ENCODE measurements around the gene PNLIP.

PNLIP gene

DNA sequence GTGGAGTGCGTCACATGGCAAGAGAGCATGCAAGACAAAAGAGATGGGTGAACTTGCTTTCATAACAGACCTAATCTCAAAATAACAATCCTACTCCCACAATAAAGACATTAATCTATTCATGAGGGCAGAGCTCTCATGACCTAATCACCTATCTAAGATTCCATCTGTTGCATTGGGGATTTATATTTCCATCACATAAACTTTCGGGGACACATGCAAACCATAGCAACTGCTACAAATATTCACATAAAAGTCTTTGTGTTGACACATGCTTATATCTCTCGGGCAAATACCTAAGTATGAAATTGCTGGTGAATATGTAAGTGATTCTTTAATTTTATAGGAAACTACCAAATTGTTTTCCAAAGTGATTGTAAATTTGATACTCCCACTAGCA lies 29.1 kb downstream of the PNLIP start:
- no peak for DNase-seq (ENCODE audit: low read depth in 2 of 2)

DNA sequence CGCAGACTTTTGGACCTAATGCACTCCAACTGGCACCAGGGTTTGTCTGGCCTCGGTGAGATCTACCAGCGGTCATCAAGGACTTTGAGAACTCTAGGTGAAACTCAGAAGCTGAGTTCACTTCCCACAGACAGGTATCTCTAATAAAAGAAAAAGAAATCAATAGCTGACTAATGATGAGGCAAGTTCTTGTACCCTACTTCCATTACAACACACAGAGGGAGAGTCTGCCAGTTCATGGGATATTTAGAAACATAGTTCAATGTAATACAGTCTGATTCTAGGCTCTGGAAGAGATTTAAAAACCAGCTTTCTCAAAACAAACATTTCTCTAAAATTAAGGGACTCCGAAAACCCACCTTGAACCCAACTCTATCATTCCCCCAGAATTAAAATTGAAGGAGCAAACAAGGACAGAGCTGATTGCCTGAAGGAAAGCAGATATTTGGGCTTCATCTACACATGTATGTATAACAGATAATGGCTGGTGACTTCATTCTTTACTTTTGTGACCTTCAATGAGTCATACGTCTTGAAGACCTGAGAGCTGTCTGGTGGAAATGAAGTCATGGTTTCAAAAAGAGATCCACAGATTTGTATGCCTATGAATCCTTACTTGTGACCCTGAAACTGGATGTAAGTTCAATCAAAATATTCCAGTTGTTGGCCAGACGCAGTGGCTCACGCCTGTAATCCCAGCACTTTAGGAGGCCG lies 42.3 kb downstream of the PNLIP start:
- DNase-seq (ENCODE audit: low read depth in 2 of 2), result no peak

DNA sequence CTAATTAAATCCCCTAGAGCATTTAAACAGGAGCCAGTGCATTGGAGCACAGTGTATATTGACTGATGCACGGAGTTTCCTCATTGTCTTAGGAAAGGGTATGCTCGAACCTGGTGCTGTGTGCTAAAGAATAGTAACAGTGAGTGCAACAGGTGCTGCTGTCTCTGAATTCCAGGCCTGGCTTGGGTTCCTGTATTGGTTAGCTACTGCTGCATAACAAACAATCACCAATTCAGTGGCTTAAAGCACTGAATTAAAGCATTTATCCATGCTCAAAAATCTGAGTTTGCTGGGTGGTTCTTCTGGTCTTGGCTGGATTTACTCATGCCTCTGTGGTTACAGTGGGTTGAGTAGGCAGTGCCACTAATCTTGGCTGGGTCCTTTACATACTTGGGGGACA lies 43.3 kb downstream of the PNLIP start:
- no peak for DNase-seq (ENCODE audit: low read depth in 2 of 2)

DNA sequence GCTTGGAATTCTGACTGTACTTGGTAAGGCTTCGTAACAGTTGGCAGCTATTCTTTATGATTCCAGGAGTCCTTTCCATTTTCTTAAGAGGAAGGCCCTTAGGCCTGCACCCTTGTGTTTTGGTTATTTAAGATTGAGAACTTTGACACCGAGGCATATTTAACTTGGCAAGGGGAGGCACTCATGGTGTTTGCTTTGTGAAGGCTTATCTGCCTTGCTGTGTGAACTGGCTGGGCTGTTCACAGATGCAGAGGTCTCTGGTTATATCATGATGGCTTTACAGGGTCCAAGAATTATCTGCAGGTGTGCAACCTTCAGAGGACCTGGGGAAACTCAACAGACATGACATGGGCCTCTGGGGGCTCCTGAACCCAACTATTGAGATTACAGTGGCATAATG lies 44.2 kb downstream of the PNLIP start:
- DNase-seq (ENCODE audit: low read depth in 2 of 2), result no peak

DNA sequence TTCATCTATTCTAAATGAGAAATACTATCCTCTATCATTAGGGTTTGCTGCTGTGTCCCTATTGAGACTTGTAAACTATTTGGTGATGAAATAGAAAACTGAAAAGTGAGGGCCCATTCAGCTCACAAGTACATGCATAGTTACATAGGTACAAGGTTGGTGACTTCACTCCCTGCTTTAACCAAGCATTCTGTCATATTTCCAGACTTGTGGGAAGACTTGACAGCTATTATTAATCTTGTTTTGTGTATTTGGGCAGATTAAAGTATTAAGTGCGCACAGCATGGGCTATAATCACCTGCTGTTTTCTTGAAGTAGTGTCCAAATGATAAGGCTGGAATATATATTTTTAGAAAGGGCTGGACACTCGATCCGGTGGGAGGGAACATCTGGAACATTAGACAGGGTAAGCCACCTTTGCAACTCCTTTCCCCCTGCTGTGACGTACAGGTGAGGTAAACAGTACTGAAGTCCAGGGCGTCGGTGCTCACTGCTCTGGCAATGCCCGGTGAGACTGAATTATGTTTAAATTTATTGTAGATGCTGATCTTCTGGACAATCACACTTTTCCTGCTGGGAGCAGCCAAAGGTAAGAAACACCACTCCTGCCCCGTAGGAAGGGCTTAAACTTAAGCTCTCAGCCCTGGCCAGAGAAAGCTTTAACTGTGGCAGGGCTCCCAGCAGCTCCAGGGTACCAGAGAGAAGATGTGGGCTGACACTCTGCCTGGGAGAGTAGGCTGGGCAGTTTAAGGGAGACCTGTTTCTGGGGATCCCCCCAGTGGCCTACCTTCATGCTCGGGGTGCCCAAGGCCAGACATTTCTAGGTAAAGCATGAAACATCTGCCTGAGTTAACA lies 45.1 kb downstream of the PNLIP start, which contains the start of gene PNLIPRP1:
Gene PNLIPRP1 (plus strand): TSS at position 370 of the 855 bp plus-strand sequence. CDS start 171 bp downstream, at position 541.
- no peak for DNase-seq (ENCODE audit: low read depth in 2 of 2)

DNA sequence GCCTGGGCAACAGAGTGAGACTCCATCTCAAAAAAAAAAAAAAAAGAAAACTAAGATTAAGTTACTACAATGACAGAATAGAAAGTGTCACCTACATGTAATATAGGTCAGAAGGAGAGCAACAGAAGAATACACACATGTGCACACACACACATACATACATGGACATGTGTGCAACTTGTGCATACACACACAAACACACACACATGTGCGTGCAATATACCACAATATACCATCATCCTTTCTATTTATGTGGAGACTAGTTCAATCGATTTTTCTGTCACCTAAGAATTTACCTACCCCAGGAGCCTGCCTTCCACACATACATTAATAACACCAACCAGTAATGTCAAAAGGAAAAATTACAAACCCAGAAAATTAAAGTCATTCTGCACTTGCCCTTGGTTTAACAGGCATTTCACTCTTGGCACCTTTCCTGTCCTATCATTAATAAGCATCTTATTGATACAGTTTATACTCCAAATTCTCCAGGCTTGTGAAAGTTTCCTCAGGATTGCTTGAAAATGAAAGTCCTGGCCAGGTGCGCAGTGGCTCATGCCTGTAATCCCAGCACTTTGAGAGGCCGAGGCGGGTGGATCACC lies 47.5 kb downstream of the PNLIP start:
- no peak for DNase-seq (ENCODE audit: low read depth in 2 of 2)

DNA sequence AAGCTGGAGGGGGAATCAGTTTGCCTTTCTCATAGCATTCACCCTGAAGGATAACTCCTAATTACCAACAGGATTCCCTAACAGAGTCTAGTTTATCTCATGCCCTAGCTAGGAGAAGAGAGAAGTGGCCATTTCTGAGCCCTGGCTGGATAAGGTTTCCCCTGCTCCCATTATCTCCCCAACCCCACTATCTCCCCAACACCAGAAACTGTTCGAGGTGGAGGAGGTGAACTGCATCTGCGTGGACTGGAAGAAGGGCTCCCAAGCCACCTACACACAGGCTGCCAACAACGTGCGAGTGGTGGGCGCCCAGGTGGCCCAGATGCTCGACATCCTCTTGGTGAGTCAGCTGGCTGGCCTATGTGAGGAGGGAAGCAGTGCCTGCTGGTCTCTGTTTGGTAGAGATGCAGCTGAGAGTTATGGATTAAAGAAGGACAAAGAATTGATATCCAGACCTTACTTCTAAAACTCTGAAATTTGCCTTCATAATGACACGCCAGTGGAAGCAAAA lies 48.8 kb downstream of the PNLIP start:
- no peak for DNase-seq (ENCODE audit: low read depth in 2 of 2)

DNA sequence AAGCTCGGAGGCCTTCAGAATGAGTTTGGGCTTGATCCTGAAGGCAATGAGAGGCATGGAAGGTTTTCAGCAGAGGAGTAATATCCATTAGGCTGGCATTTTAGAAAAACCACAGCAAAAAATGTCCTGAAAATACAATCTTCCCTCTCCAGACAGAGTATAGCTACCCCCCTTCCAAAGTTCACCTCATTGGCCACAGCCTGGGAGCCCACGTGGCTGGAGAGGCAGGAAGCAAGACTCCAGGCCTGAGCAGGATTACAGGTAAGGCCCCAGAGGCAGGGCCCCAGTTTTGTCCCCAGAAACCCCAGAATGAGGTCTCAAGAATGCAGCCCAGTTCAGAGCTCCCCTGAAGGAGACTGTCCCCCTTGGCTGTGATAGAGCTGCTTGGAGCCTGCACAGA lies 50.3 kb downstream of the PNLIP start:
- DNase-seq (ENCODE audit: low read depth in 2 of 2), result no peak

DNA sequence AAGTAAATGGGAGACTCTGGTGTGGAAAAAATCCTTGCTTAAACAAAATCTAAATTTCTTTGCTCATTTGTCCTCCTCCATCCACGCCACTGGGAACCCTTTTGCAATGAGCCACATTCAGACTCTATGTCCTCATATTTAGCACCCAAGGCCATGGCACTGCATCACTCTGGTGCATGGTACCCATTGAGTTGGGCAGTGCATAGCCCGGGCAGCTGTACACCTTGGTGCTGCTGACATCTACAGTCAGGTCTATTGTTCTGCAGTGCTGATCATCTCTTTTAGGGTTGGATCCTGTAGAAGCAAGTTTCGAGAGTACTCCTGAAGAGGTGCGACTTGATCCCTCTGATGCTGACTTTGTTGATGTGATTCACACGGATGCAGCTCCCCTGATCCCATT lies 51.8 kb downstream of the PNLIP start:
- DNase-seq (ENCODE audit: low read depth in 2 of 2), result no peak

DNA sequence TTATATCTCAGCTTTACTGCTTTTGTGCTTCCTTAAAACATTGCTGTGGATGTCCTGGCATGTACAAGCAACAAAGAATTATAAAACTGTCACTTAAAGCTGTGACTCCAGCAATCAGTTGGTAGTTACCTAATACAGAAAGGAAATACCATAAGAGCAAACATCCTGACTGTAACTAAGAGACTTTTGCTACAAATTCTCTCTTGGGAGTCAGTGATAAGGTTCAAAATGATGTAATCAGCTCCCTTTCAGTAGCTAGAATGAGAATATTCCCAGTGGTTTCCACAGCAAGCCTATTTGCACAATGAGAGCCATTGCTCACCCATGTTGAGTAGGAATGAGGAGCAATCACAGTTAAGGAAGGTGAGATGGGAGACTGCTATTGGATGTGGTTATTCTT lies 52.6 kb downstream of the PNLIP start:
- no peak for DNase-seq (ENCODE audit: low read depth in 2 of 2)

DNA sequence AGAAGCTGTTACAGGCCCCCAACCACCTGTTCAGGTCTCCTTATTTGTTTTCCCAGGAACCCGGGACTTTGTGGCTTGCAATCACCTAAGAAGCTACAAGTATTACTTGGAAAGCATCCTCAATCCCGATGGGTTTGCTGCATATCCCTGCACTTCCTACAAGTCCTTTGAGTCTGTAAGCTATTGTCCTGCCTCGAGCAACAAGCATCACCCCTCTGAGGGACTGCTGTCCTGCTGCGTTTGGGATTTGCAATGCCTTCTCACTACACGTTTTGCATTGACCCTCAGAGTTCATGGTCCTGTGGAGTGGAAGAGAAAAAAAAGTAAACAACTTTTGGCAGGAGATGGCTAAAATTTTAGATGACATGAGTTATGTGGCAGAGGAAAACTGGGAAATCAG lies 54.3 kb downstream of the PNLIP start:
- no peak for DNase-seq (ENCODE audit: low read depth in 2 of 2)

DNA sequence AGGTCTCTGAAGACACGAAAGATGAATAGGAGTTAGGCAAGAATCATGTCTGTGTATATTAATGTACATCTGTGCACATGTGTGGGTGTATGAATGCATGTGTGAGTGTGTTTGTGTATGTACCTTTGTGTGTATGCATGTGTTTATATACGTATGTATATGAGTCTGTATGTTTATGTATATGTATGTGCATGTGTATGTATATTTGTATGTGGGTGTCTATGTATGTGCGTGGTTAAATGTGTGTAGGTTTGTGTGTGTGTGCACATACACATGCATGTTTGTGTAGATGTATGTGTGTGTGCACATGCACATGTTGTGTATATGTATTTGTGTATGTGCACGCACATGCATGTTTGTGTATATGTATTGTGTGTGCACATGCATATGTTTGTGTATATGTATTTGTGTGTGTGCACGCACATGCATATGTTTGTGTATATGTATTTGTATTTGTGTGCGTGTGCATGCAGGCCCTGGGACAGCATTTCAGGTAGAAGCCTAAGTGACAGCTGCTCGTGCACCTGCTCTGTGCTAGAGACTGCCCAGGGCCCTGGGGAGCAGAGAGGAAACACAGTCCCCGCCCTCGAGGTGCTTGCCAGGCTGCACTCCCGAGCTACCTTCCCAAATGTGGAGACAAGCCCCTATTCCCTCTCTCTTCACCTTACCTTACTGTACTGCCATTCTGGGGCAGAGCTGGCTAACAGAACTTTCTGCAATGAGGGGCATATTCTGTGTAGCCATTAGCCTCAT lies 57.1 kb downstream of the PNLIP start:
- no peak for DNase-seq (ENCODE audit: low read depth in 2 of 2)

DNA sequence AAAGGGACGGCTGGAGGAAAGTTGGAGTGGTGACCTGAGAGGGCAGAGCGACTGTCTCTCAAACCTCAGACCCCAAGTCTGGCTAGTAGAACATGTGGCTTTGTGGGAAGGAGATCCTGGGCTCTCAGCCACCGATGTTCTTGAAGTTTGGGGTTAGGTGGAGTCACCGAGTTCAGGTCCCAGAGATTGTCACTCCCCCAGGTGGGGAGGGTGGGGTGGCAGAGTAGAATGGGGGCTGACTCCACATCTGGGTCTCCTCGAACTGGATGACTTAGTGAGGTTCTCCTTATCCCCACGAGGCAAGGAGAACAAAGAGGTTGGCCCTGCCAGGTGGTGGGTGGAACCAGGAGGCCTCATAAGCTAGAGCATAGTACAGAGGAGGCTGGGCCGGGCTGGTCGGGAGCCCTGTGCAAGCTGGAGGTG lies 60.3 kb downstream of the PNLIP start:
- DNase-seq (ENCODE audit: low read depth in 2 of 2), result no peak

DNA sequence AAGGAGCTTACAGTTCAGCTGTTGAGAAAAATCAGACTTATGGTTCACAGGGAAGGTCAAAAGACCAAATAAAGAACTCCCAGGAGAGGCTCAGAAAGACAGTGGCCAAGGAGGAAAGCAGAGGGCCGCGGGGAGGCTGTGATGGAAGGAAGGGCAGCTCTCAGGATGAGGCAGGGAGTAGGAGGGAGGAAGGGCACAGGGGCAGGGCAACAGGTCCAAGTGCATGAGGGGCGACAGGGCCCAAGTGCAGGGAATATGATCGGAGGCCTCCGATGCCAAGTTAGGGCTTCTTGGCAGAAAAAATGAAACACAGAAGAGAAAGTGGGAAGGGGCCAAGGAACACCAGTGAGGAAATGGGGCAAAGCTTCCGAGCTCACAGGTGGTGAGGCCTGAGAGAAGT lies 61.6 kb downstream of the PNLIP start:
- no peak for DNase-seq (ENCODE audit: low read depth in 2 of 2)

DNA sequence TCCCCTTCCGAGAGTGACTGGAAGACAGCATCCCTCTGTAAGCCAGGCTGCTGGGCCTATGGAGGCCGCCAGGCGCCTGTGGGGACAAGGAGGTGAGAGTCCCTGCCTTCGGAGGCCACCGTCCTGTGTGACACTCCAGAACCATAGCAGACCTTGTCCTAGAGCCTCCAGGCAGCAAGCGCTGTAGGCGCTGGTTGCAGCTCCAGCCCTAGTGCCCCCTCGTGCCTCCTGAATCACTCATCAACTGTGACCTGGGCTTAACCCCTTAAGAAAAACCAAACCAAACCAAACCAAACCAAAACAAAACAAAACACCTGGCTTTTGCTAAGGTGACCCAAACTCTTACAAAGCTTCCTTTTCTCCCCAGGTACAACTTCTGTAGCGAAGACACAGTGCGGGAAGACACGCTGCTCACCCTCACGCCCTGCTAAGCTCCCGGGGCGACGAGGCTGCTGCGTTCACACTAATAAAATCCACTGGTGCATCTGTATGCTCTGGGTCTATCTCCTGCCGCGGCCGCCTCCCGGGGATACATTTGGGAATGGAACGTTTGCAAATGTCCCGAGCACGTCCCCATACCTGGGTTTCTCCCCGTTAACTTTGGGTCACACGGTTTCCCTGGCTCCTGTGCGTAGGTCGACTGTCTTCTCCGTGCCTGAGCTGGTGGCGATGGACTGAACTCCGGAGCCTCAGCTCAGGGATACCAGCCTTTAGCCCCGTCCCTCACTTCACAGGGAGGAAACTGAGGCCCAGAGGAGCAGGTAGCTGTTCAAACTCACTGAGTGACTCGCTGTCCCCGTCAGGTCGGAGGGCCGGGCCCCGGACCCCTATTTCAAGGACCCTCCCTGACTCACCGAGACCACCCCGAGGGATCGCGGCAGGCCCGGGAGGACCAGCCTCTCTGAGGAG lies 63.2 kb downstream of the PNLIP start:
- no peak for DNase-seq (ENCODE audit: low read depth in 2 of 2)

DNA sequence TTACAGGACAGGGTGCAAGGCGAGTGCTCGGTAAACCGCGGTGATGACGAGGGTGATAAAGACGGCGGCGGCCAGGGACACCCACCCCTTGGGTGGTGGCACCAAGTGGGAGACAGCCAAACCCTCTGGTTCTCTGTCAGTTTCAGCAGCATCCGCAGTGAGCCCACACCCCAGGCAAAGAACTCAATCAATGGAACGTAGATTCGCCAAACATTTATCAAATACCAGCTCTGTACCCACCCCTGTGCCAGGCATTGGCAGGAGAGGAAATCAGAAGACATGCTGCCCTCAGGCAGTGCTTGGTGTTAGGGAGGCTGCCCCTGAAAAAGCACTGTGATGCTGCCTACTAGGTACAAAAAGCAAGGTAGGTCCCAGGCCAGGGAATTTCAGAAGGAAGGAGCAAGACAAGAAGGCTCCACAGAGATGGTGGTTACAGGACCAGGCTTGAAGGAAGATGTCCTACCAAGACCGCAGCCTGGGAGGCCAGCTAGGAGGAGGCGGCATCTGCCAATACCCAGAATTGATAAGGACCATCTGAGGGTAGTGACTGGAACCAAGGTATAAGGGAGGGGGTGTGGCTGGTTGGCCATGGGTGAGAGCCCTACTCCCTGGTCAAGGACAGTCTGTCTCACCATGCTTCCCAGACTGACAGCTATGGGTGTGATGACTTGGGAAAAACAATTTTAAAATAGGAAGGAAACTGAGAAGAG lies 64.9 kb downstream of the PNLIP start:
- DNase-seq (ENCODE audit: low read depth in 2 of 2), result no peak

DNA sequence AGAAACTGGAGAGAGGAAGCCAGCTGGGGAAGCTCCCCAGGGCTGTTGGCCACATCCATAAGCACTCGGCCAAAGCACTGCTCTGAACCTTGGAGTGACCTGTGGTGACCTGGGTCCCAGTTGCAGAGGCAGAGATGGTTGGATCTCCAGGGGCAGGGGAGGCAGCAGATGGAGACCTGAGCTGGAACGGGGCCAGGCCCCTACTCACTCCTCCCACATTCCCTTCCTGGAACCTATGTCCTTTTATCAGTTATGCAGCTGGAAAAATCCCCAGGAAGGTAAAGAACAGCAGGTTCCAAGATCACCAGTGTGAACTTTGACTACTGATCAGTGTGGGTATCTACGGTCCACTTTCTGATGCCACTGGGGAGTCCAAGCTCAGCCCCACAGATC lies 65.4 kb downstream of the PNLIP start:
- no peak for DNase-seq (ENCODE audit: low read depth in 2 of 2)

DNA sequence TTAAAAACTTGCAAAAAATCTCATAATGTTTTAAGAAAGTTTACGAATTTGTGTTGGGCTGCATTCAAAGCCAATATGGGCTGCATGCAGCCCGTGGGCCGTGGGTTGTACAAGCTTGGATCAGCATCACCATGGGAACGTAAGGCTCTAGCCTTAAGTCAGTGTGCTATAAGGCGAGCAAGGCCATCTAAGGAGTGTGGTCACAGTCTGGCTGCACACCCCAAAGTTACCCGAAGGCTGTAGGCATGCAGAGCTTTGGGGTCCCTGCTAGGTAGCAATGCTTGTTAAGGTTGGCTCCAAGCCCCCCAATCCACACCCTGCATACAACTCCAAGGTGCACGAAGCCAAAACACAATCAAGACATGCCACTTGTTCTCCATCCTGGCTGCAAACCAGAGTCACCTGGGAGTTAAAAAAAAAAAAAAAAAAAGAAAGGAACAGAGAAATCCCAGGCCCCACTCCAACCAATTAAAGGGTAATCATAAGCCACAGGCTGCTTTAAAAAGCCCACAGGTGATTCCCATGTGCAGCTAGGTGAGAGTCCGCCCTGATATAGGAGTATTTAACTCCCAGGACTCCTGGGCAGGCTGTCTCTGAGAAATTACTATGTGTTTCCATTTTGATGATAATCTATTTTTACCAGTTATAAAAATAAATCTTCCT lies 66.5 kb downstream of the PNLIP start:
- DNase-seq (ENCODE audit: low read depth in 2 of 2), result no peak

DNA sequence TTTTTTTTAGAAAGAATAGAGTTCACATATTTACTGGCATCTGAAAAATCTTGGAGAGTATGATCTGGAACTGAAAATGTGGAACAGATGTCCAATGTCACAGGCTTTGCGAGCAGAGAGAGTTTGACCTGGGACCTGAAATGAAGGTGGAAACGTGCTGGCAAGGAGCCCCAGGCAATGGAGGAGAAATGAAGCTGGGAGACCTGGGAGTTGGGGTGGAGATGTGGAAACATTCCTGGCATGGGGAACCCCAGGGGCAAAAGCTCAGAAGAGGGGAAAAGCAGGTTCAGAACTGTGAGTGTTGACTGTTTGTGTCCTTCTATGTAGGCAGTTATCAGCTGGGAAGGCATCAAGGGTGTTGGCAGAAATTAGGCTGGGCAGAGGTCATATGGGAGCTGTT lies 67.7 kb downstream of the PNLIP start:
- DNase-seq (ENCODE audit: low read depth in 2 of 2), result no peak

DNA sequence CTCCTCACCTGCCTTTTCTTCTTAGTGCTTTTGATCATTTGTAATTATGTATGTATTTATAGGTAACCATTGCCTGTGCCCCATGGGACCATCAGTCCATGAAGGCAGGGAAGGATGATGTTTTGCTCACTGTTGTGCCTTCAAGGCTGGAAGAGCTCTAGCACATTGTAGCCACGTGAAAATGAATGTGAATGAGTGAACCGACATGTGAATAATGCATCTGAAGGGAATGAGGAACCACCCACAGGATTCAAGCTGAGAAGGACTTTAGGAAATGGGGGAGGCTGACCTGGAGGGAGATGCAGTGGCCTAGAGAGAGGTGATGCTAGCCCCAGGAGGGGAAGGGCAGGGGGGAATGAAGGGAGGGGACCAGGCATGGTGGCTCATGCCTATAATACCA lies 69.1 kb downstream of the PNLIP start:
- no peak for DNase-seq (ENCODE audit: low read depth in 2 of 2)
